Measurements from ENCODE around the gene CARMIL1.
"Not testable (repeated sequence)": the region's sequence is repeated elsewhere in the genome, so short reads cannot be mapped to it uniquely, and the experiment has no call there.

CARMIL1 gene

GRCh38 chr6:25414755-25415154 is 135.6 kb downstream of the CARMIL1 start:
- no peak for DNase-seq

- DNase-seq = no peak
Observed at GRCh38 chr6:25415274-25415673, 136.1 kb downstream of the CARMIL1 start.

- DNase-seq = no peak
Observed at GRCh38 chr6:25415701-25416100, 136.5 kb downstream of the CARMIL1 start.

DNA sequence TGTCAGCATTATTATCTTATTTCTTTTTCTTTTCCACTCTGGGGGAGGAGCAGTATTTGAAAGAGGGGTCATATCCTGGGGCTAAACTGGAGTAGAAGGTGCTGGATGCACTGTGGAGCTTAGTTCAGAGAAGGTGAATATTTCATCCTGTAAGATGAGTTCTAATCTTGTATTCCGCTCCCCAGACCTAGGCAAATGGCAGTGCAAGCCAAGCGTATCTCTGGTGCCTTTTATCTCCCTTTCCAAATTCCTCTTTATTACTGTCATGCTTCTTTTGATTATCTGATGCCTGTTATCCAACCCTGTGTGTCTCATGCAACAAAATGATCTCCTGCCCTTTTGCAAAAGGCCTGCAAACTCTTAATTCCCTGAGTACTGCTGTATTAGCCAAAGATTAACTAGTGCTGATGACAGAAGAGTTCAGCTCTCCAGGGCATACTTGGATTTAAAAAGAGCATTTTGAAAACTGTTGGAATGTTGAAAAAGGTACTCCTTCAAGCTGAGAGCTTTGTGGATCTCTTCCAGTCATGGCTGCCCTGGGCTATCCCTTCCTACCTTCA is 138.0 kb downstream of the CARMIL1 start:
- no peak for DNase-seq

GRCh38 chr6:25418454-25419052 is 139.4 kb downstream of the CARMIL1 start:
- no peak for DNase-seq

GRCh38 chr6:25419879-25420278 is 140.7 kb downstream of the CARMIL1 start:
- no peak for DNase-seq

DNA sequence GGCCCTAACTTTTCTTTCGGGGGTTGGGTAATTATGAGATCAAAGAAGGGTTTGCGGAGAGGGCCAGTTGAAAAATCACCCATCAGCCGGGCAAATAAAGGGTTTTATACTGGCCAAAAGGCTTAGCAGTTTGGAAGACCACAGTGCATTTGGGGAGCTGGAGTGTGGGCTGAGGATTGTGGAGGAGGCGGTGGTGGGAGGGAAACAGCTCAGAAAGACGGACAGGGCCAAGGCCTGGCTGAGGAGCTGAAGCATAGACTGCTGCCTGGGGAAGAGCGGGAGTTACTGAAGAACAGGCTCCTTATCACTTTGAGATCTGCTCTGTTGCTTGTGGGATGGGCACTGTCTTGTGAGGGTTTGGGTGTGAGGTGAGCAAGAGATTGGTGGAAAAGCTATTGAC is 144.2 kb downstream of the CARMIL1 start:
- no peak for DNase-seq

DNA sequence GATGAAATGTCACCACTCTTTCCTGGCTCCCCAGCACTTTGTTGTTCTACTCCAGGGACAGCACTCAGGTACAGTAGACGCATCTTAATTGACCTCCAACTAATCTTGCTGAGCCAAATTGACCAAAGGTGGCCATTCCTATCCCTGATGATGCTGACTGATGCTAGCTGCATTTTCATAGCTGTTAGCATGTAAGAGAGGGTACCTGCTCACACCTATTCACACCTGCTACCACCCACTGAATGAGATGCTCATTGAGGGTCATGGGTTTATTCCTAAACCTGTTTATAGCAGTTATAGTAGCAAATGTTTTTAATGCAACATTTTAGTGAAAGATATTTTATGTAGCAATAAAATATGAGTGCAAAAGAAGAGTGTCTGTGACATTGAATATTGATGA is 145.1 kb downstream of the CARMIL1 start:
- no peak for DNase-seq

DNA sequence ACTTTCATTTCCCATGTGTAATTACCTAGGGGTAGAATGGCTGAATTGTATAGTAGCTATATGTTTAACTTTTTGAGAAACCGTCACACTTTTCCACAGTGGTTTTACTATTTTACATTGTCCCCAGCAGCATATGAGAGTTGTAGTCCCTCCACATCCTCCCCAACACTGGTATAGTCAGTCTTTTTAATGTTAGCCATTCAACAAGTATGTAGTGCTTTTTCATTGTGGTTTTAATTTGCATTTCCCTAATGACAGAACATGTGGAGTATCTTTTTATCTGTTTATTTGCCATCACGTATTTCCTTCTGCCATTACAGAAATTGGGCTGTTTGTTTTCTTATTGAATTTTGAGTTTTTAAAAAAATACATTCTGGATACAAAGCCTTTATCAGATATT is 148.4 kb downstream of the CARMIL1 start:
- no peak for DNase-seq

GRCh38 chr6:25428758-25429317 is 149.7 kb downstream of the CARMIL1 start:
- DNase-seq = no peak

DNA sequence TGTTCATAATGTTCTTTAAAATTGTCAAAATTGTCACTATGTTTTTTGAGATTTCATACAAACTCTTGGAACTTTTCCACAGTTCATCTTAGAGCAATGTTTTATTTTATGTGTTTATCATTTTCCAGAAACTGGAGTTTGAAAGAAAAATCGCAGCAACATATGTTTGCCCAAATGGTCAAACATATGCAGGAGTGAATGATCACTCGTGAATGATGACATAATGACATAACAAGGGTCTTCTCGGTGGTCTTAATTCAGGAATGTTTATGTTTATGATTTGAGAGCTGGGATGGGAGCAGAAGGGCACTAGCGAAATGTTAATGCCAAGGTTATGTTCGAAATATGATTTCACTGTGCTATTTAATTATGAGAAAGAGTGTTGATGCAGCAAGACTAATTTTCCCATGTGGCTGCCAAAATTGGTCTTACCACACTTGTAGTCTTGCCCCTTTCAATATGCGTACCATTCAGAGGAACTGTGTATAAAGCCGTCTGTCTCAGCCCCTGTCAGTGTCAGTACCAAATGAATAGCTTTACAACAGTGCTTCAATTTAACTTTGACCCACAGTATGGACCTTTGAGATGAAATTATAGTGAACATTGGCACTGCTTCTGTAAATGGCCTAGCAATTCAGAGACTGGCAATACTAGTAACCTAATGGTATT is 152.3 kb downstream of the CARMIL1 start:
- no peak for DNase-seq

DNA sequence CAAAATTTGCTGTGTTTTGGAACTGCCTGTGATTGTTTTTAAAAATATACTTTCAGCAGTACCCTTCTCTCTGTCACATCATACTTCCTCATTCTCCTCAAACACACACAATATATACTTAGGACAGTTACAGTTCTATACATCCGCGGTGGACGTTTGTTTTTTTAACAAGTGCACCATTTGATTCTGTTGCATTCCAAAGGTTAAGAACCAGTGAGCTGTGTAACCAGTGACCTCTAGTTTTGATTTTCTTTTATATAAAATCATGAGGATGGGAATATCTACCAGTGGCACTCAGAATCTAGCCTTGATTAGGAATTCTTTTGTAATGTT is 152.8 kb downstream of the CARMIL1 start:
- DNase-seq = no peak

- DNase-seq = no peak
Observed at GRCh38 chr6:25434921-25435320, 155.7 kb downstream of the CARMIL1 start.

- no peak for DNase-seq
Observed at GRCh38 chr6:25435416-25435985, 156.3 kb downstream of the CARMIL1 start.

DNA sequence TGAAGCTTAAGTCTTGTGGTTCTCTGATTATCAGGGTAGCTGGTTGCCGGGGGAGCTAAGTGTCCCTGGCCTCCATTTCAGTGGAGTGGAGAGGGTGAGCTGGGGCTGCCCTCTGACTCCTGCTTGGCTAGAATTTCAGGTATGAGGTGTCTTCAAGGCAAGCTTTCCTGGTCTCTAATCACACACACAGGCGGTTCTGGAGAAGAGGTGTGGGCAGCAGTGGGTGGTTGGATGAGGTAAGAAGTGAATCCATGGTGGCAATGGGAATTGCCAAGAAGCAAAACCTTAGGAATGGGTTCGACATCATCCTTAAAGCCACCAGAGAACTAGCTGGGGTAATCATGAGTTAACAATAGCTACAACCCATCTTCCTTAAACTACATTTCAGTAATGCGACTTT is 157.6 kb downstream of the CARMIL1 start:
- DNase-seq = no peak

GRCh38 chr6:25439368-25439767 is 160.2 kb downstream of the CARMIL1 start:
- DNase-seq = no peak

- DNase-seq = no peak
Observed at GRCh38 chr6:25441663-25442270, 162.6 kb downstream of the CARMIL1 start.

DNA sequence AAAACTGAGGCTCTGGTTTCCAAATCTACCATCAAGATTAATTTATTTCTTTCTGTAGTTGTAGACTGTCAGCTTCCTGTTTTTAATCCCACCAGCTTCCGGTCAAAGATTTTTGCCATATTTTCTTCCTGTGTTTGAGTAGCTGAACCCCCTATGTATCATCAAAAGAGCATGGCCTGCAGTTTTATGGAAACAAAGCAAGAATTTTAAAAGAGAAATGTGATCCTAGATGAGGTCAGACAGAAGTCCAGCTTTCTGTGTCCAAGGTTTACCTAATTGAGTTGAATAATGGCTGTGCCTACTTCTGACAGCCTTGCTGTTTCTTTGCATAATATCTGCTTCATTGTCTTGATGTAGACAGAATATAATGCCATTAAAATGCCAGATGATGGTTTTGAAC is 163.7 kb downstream of the CARMIL1 start:
- DNase-seq = no peak

DNA sequence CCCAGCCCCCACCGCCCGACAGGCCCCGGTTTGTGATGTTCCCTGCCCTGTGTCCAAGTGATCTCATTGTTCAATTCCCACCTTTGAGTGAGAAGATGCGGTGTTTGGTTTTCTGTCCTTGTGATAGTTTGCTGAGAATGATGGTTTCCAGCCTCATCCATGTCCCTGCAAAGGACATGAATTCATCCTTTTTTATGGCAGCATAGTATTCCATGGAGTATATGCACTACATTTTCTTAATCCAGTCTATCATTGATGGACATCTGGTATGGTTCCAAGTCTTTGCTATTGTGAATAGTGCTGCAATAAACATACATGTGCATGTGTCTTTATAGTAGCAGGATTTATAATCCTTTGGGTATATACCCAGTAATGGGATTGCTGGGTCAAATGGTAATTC is 165.3 kb downstream of the CARMIL1 start:
- DNase-seq = not testable (repeated sequence)

DNA sequence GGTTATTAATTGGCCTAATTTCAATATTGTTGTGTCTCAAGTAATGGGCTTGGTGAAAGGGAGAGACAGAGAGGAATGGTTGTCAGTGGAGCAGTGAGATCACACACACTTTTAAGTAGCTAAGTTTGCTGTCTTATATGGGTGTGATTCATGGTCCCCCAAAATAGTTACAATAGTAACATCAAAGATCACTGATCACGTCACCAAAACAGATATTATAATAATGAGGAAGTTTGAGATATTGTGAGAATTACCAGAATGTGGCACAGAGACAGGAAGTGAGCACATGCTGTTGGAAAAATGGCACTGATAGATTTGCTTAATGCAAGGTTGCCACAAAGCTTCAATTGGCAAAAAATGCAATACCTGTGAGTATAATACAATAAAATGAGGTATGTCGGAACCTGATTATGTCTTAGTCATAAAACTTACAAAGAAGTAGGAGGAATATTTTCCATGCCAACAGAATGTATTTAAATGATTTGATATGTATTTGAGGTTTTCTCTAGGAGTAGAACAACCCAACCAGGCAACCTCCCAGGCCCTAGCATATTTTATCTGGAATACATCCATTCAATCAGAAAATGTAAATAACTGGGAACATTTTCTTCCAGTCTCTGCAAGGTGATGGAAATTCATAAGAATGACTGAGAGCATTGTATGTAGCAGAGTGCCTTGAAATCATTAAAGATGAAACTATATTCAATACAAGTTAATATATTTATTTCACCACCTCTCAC is 167.8 kb downstream of the CARMIL1 start:
- DNase-seq = no peak

DNA sequence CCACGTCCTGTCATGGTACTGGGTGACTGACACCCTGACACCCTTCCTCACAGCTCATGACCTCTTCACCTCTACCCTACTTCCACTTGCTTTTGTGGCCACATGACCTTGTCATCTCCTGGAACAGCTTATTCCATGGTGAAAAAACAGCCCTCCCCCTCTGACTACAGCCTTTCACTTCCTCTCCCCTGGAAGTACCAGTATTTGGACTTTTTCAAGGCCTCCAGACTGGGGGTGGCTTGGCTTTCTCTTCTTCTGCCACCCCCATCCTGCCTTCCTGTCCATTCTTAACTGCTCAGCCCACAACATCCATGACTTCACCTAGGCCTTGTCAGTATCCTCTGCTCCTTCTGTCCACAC is 168.4 kb downstream of the CARMIL1 start:
- no peak for DNase-seq

DNA sequence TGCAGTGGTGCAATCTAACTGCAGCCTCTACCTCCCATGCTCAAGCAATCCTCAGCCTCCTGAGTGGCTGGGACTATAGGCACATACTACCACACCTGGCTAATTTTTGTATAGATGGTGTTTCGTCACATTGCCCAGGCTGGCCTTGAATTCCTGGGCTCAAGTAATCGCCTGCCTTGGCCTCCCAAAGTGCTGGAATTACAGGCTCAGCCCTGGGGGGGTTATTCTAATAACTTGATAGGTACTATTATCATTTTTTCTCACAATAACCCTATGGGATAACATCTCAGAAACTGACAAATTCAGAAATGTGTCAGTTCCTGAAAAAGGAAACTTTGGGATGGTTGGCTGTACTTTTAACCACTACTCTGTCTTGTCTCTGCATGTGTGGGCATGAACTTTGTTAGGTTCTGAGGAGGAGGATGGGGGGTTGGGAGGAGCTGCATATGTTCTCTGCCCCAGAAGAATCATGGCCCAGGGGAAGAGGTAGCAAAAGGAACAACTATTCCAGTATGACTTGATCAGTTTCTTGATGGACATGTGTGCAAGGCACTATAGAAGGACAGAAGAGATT is 169.9 kb downstream of the CARMIL1 start:
- DNase-seq = no peak

- DNase-seq = peak; percentile 87
Observed at GRCh38 chr6:25449774-25450173, 170.6 kb downstream of the CARMIL1 start.
